H9 (cell line): ENCODE results near the gene RNF126. TPM values are rescaled to one million over a fixed set of nuclear protein-coding genes. Genes with fewer than 3 reads are reported as not detected.
A peak's percentile ranks its signal among the peaks of the same experiment; 100 is the strongest.

Source experiments
- DNase-seq: peaks from one replicate; pipeline ENCODE4 v3.0.0-alpha.2; 2017
- H2AFZ ChIP-seq: one replicate; pipeline ENCODE4 v1.6.1; 2013; ENCODE audit warnings: mild to moderate bottlenecking, low read length, control low read depth, moderate library complexity
- H2AK5ac ChIP-seq: 2 replicates; pipeline ENCODE4 v1.6.1; 2013; ENCODE audit warnings: low read length, control low read depth, mixed read lengths; ENCODE audit not compliant: insufficient read length
- H2BK120ac ChIP-seq: one replicate; pipeline ENCODE4 v1.6.1; 2013; ENCODE audit warnings: low read depth, mild to moderate bottlenecking, low read length, control low read depth, inconsistent platforms; ENCODE audit not compliant: poor library complexity, severe bottlenecking
- H2BK12ac ChIP-seq: 2 replicates; pipeline ENCODE4 v1.6.1; 2013; ENCODE audit warnings: low read length, control low read depth, mixed read lengths, low read depth; ENCODE audit not compliant: insufficient read length
- H2BK15ac ChIP-seq: 2 replicates; pipeline ENCODE4 v1.6.1; 2013; ENCODE audit warnings: low read depth, low read length, control low read depth
- H2BK20ac ChIP-seq: one replicate; pipeline ENCODE4 v1.6.1; 2013; ENCODE audit warnings: low read depth, mild to moderate bottlenecking, low read length, control low read depth, inconsistent platforms; ENCODE audit not compliant: poor library complexity, severe bottlenecking
- H2BK5ac ChIP-seq: 2 replicates; pipeline ENCODE4 v1.6.1; 2013; ENCODE audit warnings: low read length, control low read depth, mixed read lengths; ENCODE audit not compliant: insufficient read length
- H3K14ac ChIP-seq: 2 replicates; pipeline ENCODE4 v1.6.1; 2013; ENCODE audit warnings: low read length, control low read depth; ENCODE audit not compliant: insufficient read depth
- H3K18ac ChIP-seq: 2 replicates; pipeline ENCODE4 v1.6.1; 2013; ENCODE audit warnings: low read depth, mild to moderate bottlenecking, mixed read lengths, low read length, control low read depth; ENCODE audit not compliant: insufficient read length
- H3K23ac ChIP-seq: 2 replicates; pipeline ENCODE4 v1.6.1; 2013; ENCODE audit warnings: low read length, control low read depth, mixed read lengths, low read depth; ENCODE audit not compliant: insufficient read length
- H3K23me2 ChIP-seq: 2 replicates; pipeline ENCODE4 v1.6.1; 2013; ENCODE audit warnings: low read depth, mild to moderate bottlenecking, mixed read lengths, low read length, control low read depth; ENCODE audit not compliant: insufficient read length, poor library complexity, severe bottlenecking
- H3K27ac ChIP-seq: 2 replicates; pipeline ENCODE4 v1.5.1; 2013; ENCODE audit warnings: low read length, control low read depth, mixed read lengths, low read depth; ENCODE audit not compliant: insufficient read length
- H3K27me3 ChIP-seq: 2 replicates; pipeline ENCODE4 v1.6.1; 2013; ENCODE audit warnings: low read length, control low read depth, inconsistent platforms; ENCODE audit not compliant: insufficient read depth
- H3K4ac ChIP-seq: 2 replicates; pipeline ENCODE4 v1.6.1; 2013; ENCODE audit warnings: low read depth, mild to moderate bottlenecking, control low read depth, inconsistent platforms, low read length, moderate library complexity
- H3K4me1 ChIP-seq: 2 replicates; pipeline ENCODE4 v1.6.1; 2013; ENCODE audit warnings: low read length, control low read depth, inconsistent platforms; ENCODE audit not compliant: insufficient read depth
- H3K4me2 ChIP-seq: 2 replicates; pipeline ENCODE4 v1.6.1; 2013; ENCODE audit warnings: low read length, control low read depth, mixed read lengths; ENCODE audit not compliant: insufficient read length, insufficient read depth
- H3K56ac ChIP-seq: 2 replicates; pipeline ENCODE4 v1.6.1; 2013; ENCODE audit warnings: low read depth, mild to moderate bottlenecking, mixed read lengths, low read length, control low read depth; ENCODE audit not compliant: insufficient read length
- H3K79me1 ChIP-seq: 2 replicates; pipeline ENCODE4 v1.6.1; 2013; ENCODE audit warnings: low read depth, mild to moderate bottlenecking, moderate library complexity, low read length, control low read depth, inconsistent platforms; ENCODE audit not compliant: insufficient read depth, poor library complexity, severe bottlenecking
- H3K79me2 ChIP-seq: 2 replicates; pipeline ENCODE4 v1.6.1; 2013; ENCODE audit warnings: low read length, control low read depth, inconsistent platforms; ENCODE audit not compliant: insufficient read depth
- H3K9ac ChIP-seq: 2 replicates; pipeline ENCODE4 v1.6.1; 2013; ENCODE audit warnings: low read length, control low read depth, mixed read lengths; ENCODE audit not compliant: insufficient read length; ENCODE audit errors: extremely low read depth
- H3K9me3 ChIP-seq: one replicate; pipeline ENCODE4 v1.6.1; 2013; ENCODE audit warnings: low read depth, low read length, inconsistent platforms; ENCODE audit not compliant: control insufficient read depth
- H3T11ph ChIP-seq: one replicate; pipeline ENCODE4 v1.6.1; 2013; ENCODE audit warnings: mild to moderate bottlenecking, low read length, control low read depth, inconsistent platforms
- H4K20me1 ChIP-seq: one replicate; pipeline ENCODE4 v1.6.1; 2013; ENCODE audit not compliant: control insufficient read depth, insufficient read length, insufficient read depth
- H4K5ac ChIP-seq: 2 replicates; pipeline ENCODE4 v1.6.1; 2013; ENCODE audit warnings: low read depth, mild to moderate bottlenecking, mixed read lengths, low read length, control low read depth; ENCODE audit not compliant: insufficient read length
- H4K8ac ChIP-seq: replicated peaks from 2 replicates; pipeline ENCODE4 v1.6.1; 2013; ENCODE audit warnings: low read length, control low read depth, mixed read lengths, low read depth; ENCODE audit not compliant: insufficient read length
- H4K91ac ChIP-seq: 2 replicates; pipeline ENCODE4 v1.6.1; 2013; ENCODE audit warnings: low read depth, mild to moderate bottlenecking, moderate library complexity, mixed read lengths, low read length, control low read depth; ENCODE audit not compliant: insufficient read length
- H3K27ac Mint-ChIP-seq, 3 experiments: 2 replicates in 2 of 3; 3 replicates in 1 of 3; pipeline ENCODE4 v1.8.0; 2020 to 2021; ENCODE audit warnings: mixed read lengths in 3 of 3, mild to moderate bottlenecking in 1 of 3, moderate library complexity in 1 of 3
- H3K27me3 Mint-ChIP-seq: 2 replicates; pipeline ENCODE4 v1.8.0; 2021; ENCODE audit warnings: low read depth, mild to moderate bottlenecking, moderate library complexity, mixed read lengths
- H3K36me3 Mint-ChIP-seq, 3 experiments: 2 replicates in 2 of 3; 3 replicates in 1 of 3; pipeline ENCODE4 v1.8.0; 2020 to 2021; ENCODE audit warnings: low read depth in 3 of 3, mixed read lengths in 3 of 3; ENCODE audit not compliant: insufficient read depth in 1 of 3
- H3K4me1 Mint-ChIP-seq, 2 experiments: 2 replicates each; pipeline ENCODE4 v1.8.0; 2020; ENCODE audit warnings: mixed read lengths in 2 of 2
- H3K4me3 Mint-ChIP-seq, 2 experiments: 2 replicates in 1 of 2; 3 replicates in 1 of 2; pipeline ENCODE4 v1.8.0; 2020 to 2021; ENCODE audit warnings: mild to moderate bottlenecking in 2 of 2, mixed read lengths in 2 of 2, moderate library complexity in 1 of 2
- H3K9me3 Mint-ChIP-seq, 2 experiments: 2 replicates in 1 of 2; 3 replicates in 1 of 2; pipeline ENCODE4 v1.8.0; 2020; ENCODE audit warnings: mild to moderate bottlenecking in 2 of 2, mixed read lengths in 2 of 2, moderate library complexity in 1 of 2
- CTCF ChIP-seq: fragments of 200-600 bp; sonication (generic); conservative IDR thresholded peaks from 3 replicates; pipeline ENCODE4 v1.8.0; 2021; ENCODE audit warnings: antibody characterized with exemption, mild to moderate bottlenecking
- WGBS: extraction: QIAGEN DNeasy Blood & Tissue Kit; methylation state at CpG from one replicate; pipeline ENCODE4 v1.1.7; 2013; ENCODE audit warnings: missing lambda C conversion rate, low lambda C conversion rate, mixed read lengths; ENCODE audit not compliant: insufficient read length; ENCODE audit errors: extremely low coverage; 5-methylcytosine and 5-hydroxymethylcytosine counted together
- total RNA-seq: library from RNA; stranded (reverse); gene quantifications from 2 replicates; pipeline ENCODE4 v1.2.1, GENCODE V29; 2021

Gene RNF126
- total RNA-seq, 1 experiment from 2014 or later: 81.9 TPM

- H3K27me3 Mint-ChIP-seq: peaks cover 27% of the 10 kb centered on the region
- H4K20me1 ChIP-seq: no peaks in the 10 kb centered on the region
- H3K79me1 ChIP-seq: no peaks in the 10 kb centered on the region
- DNase-seq: no peak
- no peak overlapping the region for H3K27ac Mint-ChIP-seq
- no peak for TF ChIP-seq CTCF
- H3K18ac ChIP-seq: no peak overlapping the region
- H4K8ac ChIP-seq: no peak overlapping the region
- H3K27ac ChIP-seq: no peak overlapping the region
- H3K79me2 ChIP-seq: no peaks in the 10 kb centered on the region
- no peak overlapping the region for H4K5ac ChIP-seq
- no peaks in the 10 kb centered on the region; the same call in 1 of the 2 replicates for H3K27me3 ChIP-seq
- WGBS: no CpG with 5 or more reads among the region's 17 CpGs
- H3K56ac ChIP-seq: no peak overlapping the region
- H3K23ac ChIP-seq: no peak overlapping the region
- H4K91ac ChIP-seq: no peak overlapping the region
- H3K4ac ChIP-seq: no peak overlapping the region
- peaks cover 7 to 15% (median 8%) of the 10 kb centered on the region in 3 experiments for H3K36me3 Mint-ChIP-seq
- H2BK120ac ChIP-seq: no peak overlapping the region
- H3K9ac ChIP-seq: no peak overlapping the region
- peak overlapping the region in 1 of 2 experiments; percentile 42; a peak in 2 of 5 replicates for H3K4me3 Mint-ChIP-seq
- H3K4me1 Mint-ChIP-seq: peaks cover 4 to 5% of the 10 kb centered on the region in 2 experiments; a peak in 3 of 4 replicates
- no peak overlapping the region for H2BK20ac ChIP-seq
- H3K4me1 ChIP-seq: no peaks in the 10 kb centered on the region
- no peak overlapping the region for H3K4me2 ChIP-seq
- no peak overlapping the region for H2AK5ac ChIP-seq
- H2AFZ ChIP-seq: no peak overlapping the region
- no peaks in the 10 kb centered on the region for H3K9me3 ChIP-seq
- H3T11ph ChIP-seq: no peak overlapping the region
- H2BK12ac ChIP-seq: no peak overlapping the region
- H3K23me2 ChIP-seq: no peaks in the 10 kb centered on the region
- H2BK5ac ChIP-seq: no peak overlapping the region
- 0 out of 5 replicates have a peak, but pooled peaks cover 0 to 3% of the 10 kb centered on the region in 2 experiments for H3K9me3 Mint-ChIP-seq
- H3K14ac ChIP-seq: no peak overlapping the region
- no peak overlapping the region for H2BK15ac ChIP-seq
Measured at GRCh38 chr19:641702-642101, 21.3 kb downstream of the RNF126 start.
